Measurements from ENCODE around the gene AADACL4.

AADACL4 gene

DNA sequence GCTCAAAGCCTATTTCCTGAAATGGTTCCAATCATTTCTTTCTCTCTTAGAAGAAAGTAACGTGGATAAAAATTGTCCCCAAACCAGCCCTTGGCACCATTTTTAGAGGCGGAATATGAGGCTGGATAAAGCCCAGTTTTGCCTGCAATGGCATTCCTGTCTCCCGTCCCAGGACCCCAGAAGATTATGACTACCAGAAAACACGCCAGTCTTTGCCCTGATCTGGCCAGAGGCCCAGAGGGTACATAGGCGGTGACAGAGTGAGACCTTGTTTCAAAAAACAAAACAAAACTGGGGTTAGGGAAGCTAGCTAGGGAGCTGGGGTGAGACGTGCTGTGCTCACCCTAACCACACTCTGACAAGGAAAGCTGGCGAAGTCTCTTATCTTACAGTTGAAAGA lies at the start of gene AADACL4:
Gene AADACL4, plus strand, starts transcription at position 301 of the 400 bp plus-strand sequence. CDS start 462 bp downstream, outside the sequence.
- TF ChIP-seq, protein P1, sequence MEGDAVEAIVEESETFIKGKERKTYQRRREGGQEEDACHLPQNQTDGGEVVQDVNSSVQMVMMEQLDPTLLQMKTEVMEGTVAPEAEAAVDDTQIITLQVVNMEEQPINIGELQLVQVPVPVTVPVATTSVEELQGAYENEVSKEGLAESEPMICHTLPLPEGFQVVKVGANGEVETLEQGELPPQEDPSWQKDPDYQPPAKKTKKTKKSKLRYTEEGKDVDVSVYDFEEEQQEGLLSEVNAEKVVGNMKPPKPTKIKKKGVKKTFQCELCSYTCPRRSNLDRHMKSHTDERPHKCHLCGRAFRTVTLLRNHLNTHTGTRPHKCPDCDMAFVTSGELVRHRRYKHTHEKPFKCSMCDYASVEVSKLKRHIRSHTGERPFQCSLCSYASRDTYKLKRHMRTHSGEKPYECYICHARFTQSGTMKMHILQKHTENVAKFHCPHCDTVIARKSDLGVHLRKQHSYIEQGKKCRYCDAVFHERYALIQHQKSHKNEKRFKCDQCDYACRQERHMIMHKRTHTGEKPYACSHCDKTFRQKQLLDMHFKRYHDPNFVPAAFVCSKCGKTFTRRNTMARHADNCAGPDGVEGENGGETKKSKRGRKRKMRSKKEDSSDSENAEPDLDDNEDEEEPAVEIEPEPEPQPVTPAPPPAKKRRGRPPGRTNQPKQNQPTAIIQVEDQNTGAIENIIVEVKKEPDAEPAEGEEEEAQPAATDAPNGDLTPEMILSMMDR (conservative IDR thresholded peaks at IDR 0.05; ENCODE audit: low read length): no peak
- DNase-seq (ENCODE audit: low read depth): no peak
- H3K4me3 ChIP-seq (ENCODE audit: low read length): no peak within 1 kb of the TSS

DNA sequence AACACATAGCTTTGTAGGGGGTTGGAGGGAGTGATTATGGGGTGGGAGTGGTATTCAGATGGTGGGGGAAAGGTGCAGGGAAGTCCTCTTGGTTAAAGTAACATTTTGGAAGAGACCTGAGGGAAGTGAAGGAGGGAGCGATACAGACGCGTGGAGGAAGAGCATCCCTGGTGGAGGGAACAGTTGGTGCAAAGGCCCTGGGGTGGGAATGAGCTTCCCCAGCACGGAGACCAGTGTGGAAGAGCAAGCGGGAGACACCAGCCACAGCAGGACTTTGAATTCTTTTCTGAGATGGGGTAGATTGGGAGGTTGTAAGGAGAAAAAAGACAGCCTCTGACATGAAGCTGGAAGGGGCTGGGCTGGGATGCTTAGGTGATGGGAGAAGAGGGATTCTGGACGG lies 49.4 kb upstream of the AADACL4 start:
- no peak overlapping the region for H3K4me3 ChIP-seq (ENCODE audit: low read length)
- TF ChIP-seq, protein P1 (conservative IDR thresholded peaks at IDR 0.05; ENCODE audit: low read length): no peak; the same call in 1 of the 2 replicates
- no peak for DNase-seq (ENCODE audit: low read depth)

DNA sequence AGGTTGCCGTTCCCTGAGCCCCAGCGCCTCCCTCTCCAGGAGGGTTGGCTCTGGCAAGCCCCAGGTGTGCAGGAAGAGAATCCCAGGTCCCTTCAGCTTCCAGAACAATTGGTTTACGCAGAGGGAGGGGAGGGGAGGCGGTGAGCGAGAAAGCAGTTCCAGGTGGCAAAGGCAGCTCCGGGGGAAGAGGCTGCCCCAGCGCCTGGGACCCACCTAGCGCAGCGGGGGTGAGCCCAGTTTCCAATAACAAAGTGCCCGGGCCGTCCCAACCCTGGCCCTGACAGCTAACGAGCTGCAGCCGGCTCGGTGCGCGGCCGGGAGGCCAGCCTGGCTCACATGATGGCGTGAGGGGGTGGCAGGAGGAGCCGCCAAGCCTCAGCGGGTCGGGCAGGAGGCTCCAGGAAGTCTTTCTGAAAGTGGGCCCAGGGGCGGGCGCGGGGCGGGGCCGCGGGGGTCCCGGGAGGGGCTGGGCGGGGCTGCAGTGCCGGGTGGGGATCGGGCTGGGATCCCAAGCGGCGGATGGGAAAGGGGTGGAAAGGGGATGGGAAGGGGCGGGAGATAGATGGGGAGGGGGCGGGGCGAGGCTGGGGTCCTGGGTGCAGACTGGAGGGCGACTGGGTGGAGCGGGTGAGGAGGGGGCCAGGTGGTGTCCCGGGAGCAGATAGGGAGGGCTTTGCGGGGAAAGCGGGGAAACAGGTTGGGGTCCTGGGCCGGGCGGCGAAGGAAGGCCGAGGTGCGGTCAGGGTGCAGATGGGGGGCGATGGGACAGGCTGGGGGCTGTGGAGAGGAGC lies 48.7 kb upstream of the AADACL4 start:
- TF ChIP-seq, protein P1 (conservative IDR thresholded peaks at IDR 0.05; ENCODE audit: low read length): no peak
- DNase-seq (ENCODE audit: low read depth): peak; percentile 78
- H3K4me3 ChIP-seq (ENCODE audit: low read length): peak overlapping the region; percentile 49

DNA sequence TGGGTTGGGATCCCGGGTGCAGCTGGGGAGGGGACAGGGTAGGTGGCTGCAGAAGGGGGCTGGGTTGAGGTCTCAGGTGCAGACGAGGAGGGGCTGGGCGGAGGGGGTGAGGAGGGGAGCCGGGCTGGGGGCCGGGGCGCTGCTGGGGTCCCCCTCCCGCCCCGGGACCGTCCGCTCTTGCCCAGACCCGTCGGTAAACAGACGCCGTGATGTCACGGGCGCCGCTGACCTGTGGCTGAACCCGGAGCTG lies 48.2 kb upstream of the AADACL4 start:
- no peak for DNase-seq (ENCODE audit: low read depth)
- TF ChIP-seq, protein P1 (conservative IDR thresholded peaks at IDR 0.05; ENCODE audit: low read length): no peak
- peak overlapping the region; percentile 49 for H3K4me3 ChIP-seq (ENCODE audit: low read length)

DNA sequence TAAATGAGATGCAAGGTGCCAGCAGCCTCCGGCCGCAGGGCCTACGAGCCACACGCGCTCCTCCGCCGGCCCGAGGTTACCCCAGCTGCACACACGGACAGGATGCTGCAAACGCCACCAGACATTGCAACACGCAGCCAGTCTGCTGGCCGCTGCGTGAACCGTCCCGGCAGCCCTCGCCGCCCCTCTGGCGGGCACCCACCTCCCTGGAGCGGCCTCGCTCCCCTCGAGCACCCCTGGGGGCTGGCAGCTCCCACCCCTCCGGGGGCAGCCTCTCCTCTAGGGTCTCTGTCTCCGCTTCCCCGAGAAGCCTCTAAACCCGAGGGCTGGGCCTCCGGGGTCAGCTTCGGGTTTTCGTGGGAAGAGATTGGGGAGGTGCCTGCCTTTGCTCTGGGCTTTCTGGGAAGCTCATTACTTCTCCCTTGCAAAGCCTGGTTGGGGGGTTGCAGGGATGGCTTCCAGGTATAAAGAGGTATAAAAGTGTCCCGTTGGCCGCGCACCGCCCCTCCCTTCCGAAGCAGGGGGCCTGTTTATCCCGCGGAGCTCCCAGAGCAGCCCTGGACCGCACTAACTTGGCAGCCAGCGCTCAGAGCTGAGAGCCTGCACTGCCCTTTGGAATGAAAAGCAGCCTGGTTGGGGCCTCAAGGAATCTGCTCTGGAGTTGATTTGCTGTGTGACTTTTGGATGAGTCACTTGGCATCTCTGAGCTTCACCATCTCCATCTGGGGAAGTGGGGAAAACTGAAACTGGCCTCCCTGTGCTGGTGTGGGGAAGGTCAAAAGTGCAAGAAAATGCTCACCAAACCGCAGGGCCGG lies 47.7 kb upstream of the AADACL4 start:
- H3K4me3 ChIP-seq (ENCODE audit: low read length): peak overlapping the region; percentile 51
- DNase-seq (ENCODE audit: low read depth): peak; percentile 99
- TF ChIP-seq, protein P1 (conservative IDR thresholded peaks at IDR 0.05; ENCODE audit: low read length): no peak; the same call in 1 of the 2 replicates

DNA sequence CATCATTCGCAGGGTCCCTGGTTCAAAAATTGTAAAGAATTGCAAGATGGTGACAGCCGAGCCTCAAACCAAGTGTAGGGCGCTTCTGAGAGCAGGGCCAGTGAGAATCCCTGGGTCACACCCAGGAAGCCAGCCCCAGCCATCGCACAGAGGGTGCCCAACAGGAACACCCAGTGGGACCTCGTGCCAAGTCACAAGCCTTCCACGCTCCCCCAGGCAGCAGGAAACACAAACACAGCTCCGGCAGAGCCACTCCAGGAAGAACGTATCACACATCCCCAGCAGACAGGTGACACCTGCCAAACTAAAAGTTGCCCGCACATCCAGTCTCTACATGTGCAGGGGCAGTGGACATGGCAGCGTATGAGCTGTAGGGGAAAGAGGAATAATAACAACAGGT lies 46.1 kb upstream of the AADACL4 start:
- H3K4me3 ChIP-seq (ENCODE audit: low read length): no peak overlapping the region
- no peak for DNase-seq (ENCODE audit: low read depth)
- TF ChIP-seq, protein P1 (conservative IDR thresholded peaks at IDR 0.05; ENCODE audit: low read length): no peak

DNA sequence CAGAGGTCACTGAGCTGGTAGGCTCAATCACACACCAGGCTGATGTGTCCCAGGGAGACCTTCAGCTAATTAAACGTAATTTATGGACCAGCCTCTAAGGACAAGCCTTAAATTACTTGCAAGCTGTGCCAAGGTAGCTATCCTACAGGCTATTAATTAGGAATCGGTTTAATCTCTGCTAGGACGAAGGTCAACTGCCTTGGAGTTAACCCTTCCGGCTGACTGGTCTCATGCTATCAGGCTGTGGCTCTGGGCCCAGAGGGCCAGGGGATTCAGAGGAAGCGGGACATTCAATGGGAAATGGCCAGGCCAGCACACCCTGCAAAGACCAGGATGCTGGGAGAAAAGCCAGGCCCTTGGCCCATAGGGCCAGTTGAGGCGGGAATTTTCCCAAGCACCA lies 44.9 kb upstream of the AADACL4 start:
- no peak overlapping the region for H3K4me3 ChIP-seq (ENCODE audit: low read length)
- TF ChIP-seq, protein P1 (conservative IDR thresholded peaks at IDR 0.05; ENCODE audit: low read length): no peak

More for the DNA sequence above, 44.9 kb upstream of the AADACL4 start:
- no peak for DNase-seq (ENCODE audit: low read depth)
